ENCODE data around the gene LHFPL2. TPM values are rescaled to one million over a fixed set of nuclear protein-coding genes. Genes with fewer than 3 reads are reported as not detected.

The LHFPL2 gene
- polyA plus RNA-seq, 2 donors = 0.84 to 1.4 TPM

DNA sequence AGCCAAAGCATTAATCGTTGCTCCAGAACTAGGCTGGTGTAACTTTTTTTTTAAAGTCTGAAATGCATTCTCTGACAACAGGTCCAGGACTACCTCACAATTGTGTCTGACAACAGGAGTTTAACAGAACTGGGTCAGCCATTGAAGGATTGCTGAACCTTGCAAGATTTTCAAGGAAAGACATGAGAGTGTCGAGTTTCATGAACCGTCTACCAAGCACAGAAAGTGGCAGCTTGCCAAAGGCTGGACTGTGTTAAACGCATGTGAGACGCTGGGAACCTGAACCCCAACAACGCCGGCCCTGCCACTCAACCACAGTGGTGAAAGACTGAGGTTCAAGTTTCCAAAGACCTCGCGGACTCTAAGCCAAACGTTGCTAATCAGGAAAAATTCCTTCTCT, 79.1 kb downstream of the LHFPL2 start:
- no peaks in the 10 kb centered on the region for H3K9me3 ChIP-seq (ENCODE audit: control insufficient read depth in 2 of 2, insufficient read depth in 1 of 2, low read depth in 1 of 2, low read length in 1 of 2)
- no peaks in the 10 kb centered on the region for H3K27me3 ChIP-seq (ENCODE audit: control insufficient read depth in 1 of 2, insufficient read depth in 2 of 2, low read length in 2 of 2)
- H3K4me1 ChIP-seq (ENCODE audit: control insufficient read depth in 2 of 2, insufficient read depth in 2 of 2, low read length in 1 of 2) = peaks cover 0 to 2% of the 10 kb centered on the region in 2 donors
- H3K4me3 ChIP-seq (ENCODE audit: low read depth in 1 of 2, low read length in 2 of 2) = no peak overlapping the region
- no peak overlapping the region for H3K27ac ChIP-seq (ENCODE audit: low read depth in 2 of 2, low read length in 1 of 2)
- 52 to 55% methylated on average over 10 of the region's 10 CpGs for WGBS, 2 donors
- no peaks in the 10 kb centered on the region for H3K36me3 ChIP-seq (ENCODE audit: control insufficient read depth in 2 of 2, insufficient read depth in 2 of 2, low read length in 1 of 2)

DNA sequence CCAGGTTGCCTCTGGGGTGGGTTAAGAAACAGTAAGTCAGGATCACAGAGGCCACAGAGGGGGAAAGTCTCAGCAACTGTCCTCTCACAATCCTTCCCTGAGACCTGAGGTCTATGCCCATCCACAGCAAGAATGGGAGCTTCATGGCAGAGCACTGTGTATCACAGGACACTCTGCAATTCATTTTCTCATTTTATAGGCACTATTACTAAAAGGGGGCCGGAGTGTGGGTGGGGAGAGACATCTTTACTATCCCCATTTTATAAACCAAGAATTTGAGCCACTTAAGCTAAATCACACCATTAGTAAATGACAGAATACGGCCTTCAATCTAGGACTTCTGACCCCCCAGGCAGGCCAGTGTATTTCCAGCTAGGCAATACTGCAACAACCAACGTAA, 79.9 kb downstream of the LHFPL2 start:
- no peak overlapping the region for H3K4me3 ChIP-seq (ENCODE audit: low read depth in 1 of 2, low read length in 2 of 2)
- no peaks in the 10 kb centered on the region for H3K9me3 ChIP-seq (ENCODE audit: control insufficient read depth in 2 of 2, insufficient read depth in 1 of 2, low read depth in 1 of 2, low read length in 1 of 2)
- WGBS, 2 donors = 88 to 92% methylated on average over 3 of the region's 3 CpGs
- H3K36me3 ChIP-seq (ENCODE audit: control insufficient read depth in 2 of 2, insufficient read depth in 2 of 2, low read length in 1 of 2) = no peaks in the 10 kb centered on the region
- no peaks in the 10 kb centered on the region for H3K27me3 ChIP-seq (ENCODE audit: control insufficient read depth in 1 of 2, insufficient read depth in 2 of 2, low read length in 2 of 2)
- H3K27ac ChIP-seq (ENCODE audit: low read depth in 2 of 2, low read length in 1 of 2) = no peak overlapping the region
- no peaks in the 10 kb centered on the region for H3K4me1 ChIP-seq (ENCODE audit: control insufficient read depth in 2 of 2, insufficient read depth in 2 of 2, low read length in 1 of 2)

DNA sequence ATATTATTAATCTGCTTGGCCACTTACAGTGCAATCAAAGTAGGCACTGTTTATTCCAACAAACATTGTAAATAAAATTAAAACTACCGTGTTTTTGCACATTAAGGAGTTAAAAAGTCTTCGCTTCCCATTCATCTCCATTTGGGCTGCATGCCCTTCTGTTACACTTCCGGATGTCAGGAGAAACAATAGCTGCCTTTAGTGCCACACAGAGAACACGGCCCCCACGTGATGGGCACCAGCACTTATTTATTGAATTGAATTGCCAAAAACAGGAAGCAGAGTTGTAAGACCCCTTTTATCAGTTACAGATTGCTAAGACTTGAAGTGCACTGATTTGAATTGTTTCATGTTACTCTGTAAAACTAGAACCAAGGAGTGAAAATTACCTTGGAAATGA, 80.4 kb downstream of the LHFPL2 start:
- 63% methylated on average over 5 of the region's 5 CpGs for WGBS, 2 donors
- Histone ChIP-seq H3K9me3 (ENCODE audit: control insufficient read depth in 2 of 2, insufficient read depth in 1 of 2, low read depth in 1 of 2, low read length in 1 of 2) (no peaks in the 10 kb centered on the region), H3K27me3 (ENCODE audit: control insufficient read depth in 1 of 2, insufficient read depth in 2 of 2, low read length in 2 of 2) (no peaks in the 10 kb centered on the region), H3K4me1 (ENCODE audit: control insufficient read depth in 2 of 2, insufficient read depth in 2 of 2, low read length in 1 of 2) (no peaks in the 10 kb centered on the region), H3K27ac (ENCODE audit: low read depth in 2 of 2, low read length in 1 of 2) (no peak overlapping the region), H3K4me3 (ENCODE audit: low read depth in 1 of 2, low read length in 2 of 2) (no peak overlapping the region), H3K36me3 (ENCODE audit: control insufficient read depth in 2 of 2, insufficient read depth in 2 of 2, low read length in 1 of 2) (no peaks in the 10 kb centered on the region)

- H3K36me3 ChIP-seq (ENCODE audit: control insufficient read depth in 2 of 2, insufficient read depth in 2 of 2, low read length in 1 of 2) = no peaks in the 10 kb centered on the region
- no peaks in the 10 kb centered on the region for H3K27me3 ChIP-seq (ENCODE audit: control insufficient read depth in 1 of 2, insufficient read depth in 2 of 2, low read length in 2 of 2)
- WGBS, 2 donors = 68 to 69% methylated on average over 3 of the region's 3 CpGs
- H3K4me3 ChIP-seq (ENCODE audit: low read depth in 1 of 2, low read length in 2 of 2) = no peak overlapping the region
- no peaks in the 10 kb centered on the region for H3K4me1 ChIP-seq (ENCODE audit: control insufficient read depth in 2 of 2, insufficient read depth in 2 of 2, low read length in 1 of 2)
- H3K9me3 ChIP-seq (ENCODE audit: control insufficient read depth in 2 of 2, insufficient read depth in 1 of 2, low read depth in 1 of 2, low read length in 1 of 2) = no peaks in the 10 kb centered on the region
- H3K27ac ChIP-seq (ENCODE audit: low read depth in 2 of 2, low read length in 1 of 2) = no peak overlapping the region
These were observed 81.0 kb downstream of the LHFPL2 start for GRCh38 chr5:78567617-78568016.

DNA sequence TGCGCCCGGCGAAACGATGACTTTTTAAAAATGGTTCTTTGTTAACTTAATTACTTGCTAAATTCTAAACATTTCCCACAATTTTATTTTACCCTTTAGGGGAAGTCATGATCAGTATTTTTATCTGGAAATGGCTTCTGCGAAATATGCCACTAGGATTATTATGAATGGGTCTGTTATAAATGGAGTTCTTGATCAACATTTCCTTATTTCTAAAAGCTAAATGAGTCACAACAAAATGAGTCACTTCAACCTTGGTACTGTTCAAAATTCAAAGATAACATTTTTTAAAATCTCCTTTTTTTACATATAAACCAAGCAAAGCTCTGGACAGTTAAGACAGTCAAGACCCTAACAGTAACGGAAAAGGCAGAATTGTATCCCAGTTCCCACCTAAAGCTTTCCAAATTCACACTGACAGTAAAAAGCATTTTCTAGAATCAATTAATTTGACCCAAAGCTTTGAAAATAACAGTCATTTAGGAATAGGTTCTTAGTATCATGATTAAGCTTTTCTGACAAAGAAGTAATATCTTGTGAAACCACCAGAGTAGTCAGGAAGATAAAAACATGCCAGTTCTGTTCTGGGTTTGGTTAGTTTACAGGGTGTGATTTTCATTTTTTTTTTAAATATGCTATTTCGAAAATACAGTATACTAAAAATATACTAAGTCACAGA, 81.7 kb downstream of the LHFPL2 start:
- no peaks in the 10 kb centered on the region for H3K9me3 ChIP-seq (ENCODE audit: control insufficient read depth in 2 of 2, insufficient read depth in 1 of 2, low read depth in 1 of 2, low read length in 1 of 2)
- WGBS, 2 donors = 81 to 88% methylated on average over 7 of the region's 7 CpGs
- H3K27me3 ChIP-seq (ENCODE audit: control insufficient read depth in 1 of 2, insufficient read depth in 2 of 2, low read length in 2 of 2) = no peaks in the 10 kb centered on the region
- H3K4me3 ChIP-seq (ENCODE audit: low read depth in 1 of 2, low read length in 2 of 2) = no peak overlapping the region
- no peak overlapping the region for H3K27ac ChIP-seq (ENCODE audit: low read depth in 2 of 2, low read length in 1 of 2)
- H3K36me3 ChIP-seq (ENCODE audit: control insufficient read depth in 2 of 2, insufficient read depth in 2 of 2, low read length in 1 of 2) = no peaks in the 10 kb centered on the region
- no peaks in the 10 kb centered on the region for H3K4me1 ChIP-seq (ENCODE audit: control insufficient read depth in 2 of 2, insufficient read depth in 2 of 2, low read length in 1 of 2)

DNA sequence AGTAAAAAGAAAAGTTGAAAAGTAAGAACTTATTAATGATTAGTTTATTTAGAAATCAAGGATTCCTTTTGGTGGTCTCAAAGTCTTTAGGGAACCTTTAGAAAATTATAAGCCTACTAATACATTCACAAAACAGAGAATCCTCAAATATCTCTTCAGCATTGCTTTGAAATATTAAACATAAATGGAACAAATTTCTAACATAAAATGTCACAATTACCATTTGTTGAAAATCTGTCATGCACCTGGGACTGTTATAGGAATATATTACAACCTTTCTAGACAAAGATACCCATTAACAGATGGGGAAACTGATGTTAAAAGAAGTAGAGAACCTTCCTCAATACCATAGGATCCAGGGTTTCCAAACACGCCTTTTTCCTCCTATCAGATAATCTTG, 83.2 kb downstream of the LHFPL2 start:
- no peak overlapping the region for H3K27ac ChIP-seq (ENCODE audit: low read depth in 2 of 2, low read length in 1 of 2)
- WGBS, 2 donors = 94 to 100% methylated on average over 1 of the region's 1 CpG
- H3K4me1 ChIP-seq (ENCODE audit: control insufficient read depth in 2 of 2, insufficient read depth in 2 of 2, low read length in 1 of 2) = no peaks in the 10 kb centered on the region
- H3K9me3 ChIP-seq (ENCODE audit: control insufficient read depth in 2 of 2, insufficient read depth in 1 of 2, low read depth in 1 of 2, low read length in 1 of 2) = no peaks in the 10 kb centered on the region
- H3K4me3 ChIP-seq (ENCODE audit: low read depth in 1 of 2, low read length in 2 of 2) = no peak overlapping the region
- no peaks in the 10 kb centered on the region for H3K36me3 ChIP-seq (ENCODE audit: control insufficient read depth in 2 of 2, insufficient read depth in 2 of 2, low read length in 1 of 2)
- H3K27me3 ChIP-seq (ENCODE audit: control insufficient read depth in 1 of 2, insufficient read depth in 2 of 2, low read length in 2 of 2) = no peaks in the 10 kb centered on the region

DNA sequence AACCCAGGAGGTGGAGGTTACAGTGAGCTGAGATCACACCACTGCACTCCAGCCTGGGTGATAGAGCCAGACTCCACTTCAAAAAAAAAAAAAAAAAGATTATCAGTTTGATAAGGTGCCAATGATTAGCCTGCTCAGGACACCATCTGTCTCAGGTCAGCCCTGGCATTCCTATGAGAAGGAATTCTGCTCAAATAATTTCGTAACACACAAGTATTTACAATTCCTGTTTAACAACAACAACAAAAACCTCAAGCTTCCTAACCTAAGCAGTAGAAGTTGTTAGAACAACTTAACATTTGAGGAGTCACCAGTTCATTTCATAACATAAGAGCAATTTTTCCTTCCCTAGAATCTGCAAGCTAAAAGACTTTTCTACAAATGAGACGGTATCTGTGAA, 85.0 kb downstream of the LHFPL2 start:
- Histone ChIP-seq H3K36me3 (ENCODE audit: control insufficient read depth in 2 of 2, insufficient read depth in 2 of 2, low read length in 1 of 2) (no peaks in the 10 kb centered on the region), H3K4me1 (ENCODE audit: control insufficient read depth in 2 of 2, insufficient read depth in 2 of 2, low read length in 1 of 2) (no peaks in the 10 kb centered on the region), H3K9me3 (ENCODE audit: control insufficient read depth in 2 of 2, insufficient read depth in 1 of 2, low read depth in 1 of 2, low read length in 1 of 2) (no peaks in the 10 kb centered on the region), H3K27ac (ENCODE audit: low read depth in 2 of 2, low read length in 1 of 2) (no peak overlapping the region), H3K27me3 (ENCODE audit: control insufficient read depth in 1 of 2, insufficient read depth in 2 of 2, low read length in 2 of 2) (no peaks in the 10 kb centered on the region), H3K4me3 (ENCODE audit: low read depth in 1 of 2, low read length in 2 of 2) (no peak overlapping the region)
- WGBS, 2 donors = 71 to 72% methylated on average over 2 of the region's 2 CpGs

DNA sequence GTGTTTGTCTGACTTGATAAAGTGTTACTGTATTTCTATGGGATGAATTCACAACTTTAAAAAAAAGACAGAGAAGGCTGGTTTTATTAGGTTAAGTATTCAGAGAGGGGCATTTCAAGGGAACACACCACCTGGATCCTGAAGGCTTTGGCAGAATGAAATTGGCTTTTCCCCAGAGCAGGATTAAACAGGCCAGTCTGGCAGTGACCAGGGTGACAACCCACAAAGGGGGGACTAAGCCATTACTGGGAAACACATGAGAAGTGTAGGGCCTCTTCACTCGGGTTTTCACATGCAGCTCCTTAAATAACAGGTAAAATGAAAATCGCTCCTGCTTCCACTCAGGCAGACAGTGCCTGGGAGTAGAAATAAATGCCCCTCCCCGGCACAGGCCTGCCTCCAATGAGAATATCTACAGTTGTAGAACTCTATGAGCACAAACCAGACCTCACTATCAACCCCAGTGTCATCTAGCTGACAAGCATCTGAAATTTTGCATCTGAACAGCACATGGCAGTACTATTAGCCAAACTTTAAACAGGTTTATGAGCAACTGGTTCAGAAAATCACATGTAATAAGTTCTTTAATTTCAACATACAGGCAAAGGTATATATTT, 85.8 kb downstream of the LHFPL2 start:
- 83 to 87% methylated on average over 3 of the region's 3 CpGs for WGBS, 2 donors
- Histone ChIP-seq H3K27me3 (ENCODE audit: control insufficient read depth in 1 of 2, insufficient read depth in 2 of 2, low read length in 2 of 2) (no peaks in the 10 kb centered on the region), H3K4me3 (ENCODE audit: low read depth in 1 of 2, low read length in 2 of 2) (no peak overlapping the region), H3K9me3 (ENCODE audit: control insufficient read depth in 2 of 2, insufficient read depth in 1 of 2, low read depth in 1 of 2, low read length in 1 of 2) (no peaks in the 10 kb centered on the region), H3K27ac (ENCODE audit: low read depth in 2 of 2, low read length in 1 of 2) (no peak overlapping the region), H3K36me3 (ENCODE audit: control insufficient read depth in 2 of 2, insufficient read depth in 2 of 2, low read length in 1 of 2) (no peaks in the 10 kb centered on the region), H3K4me1 (ENCODE audit: control insufficient read depth in 2 of 2, insufficient read depth in 2 of 2, low read length in 1 of 2) (no peaks in the 10 kb centered on the region)

DNA sequence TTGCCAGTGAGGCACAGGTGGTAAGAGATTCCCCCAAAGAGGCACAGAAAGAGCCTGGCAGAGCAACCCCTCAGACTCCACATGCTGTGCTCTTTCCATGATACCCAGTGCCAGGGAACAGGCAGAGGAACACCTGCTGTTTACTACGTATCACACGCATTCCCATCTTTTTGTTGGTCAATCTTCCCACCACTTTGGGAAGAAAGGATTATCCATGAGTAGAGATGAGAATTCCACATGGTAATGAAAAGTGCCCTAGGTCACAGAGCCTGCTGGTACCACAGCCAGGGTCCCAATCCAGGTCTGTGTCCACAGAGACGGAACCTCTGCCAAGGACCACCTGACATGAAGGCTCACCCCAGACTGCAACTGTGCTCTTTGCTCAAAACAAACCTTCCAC, 86.6 kb downstream of the LHFPL2 start:
- H3K4me3 ChIP-seq (ENCODE audit: low read depth in 1 of 2, low read length in 2 of 2) = no peak overlapping the region
- no peaks in the 10 kb centered on the region for H3K27me3 ChIP-seq (ENCODE audit: control insufficient read depth in 1 of 2, insufficient read depth in 2 of 2, low read length in 2 of 2)
- H3K36me3 ChIP-seq (ENCODE audit: control insufficient read depth in 2 of 2, insufficient read depth in 2 of 2, low read length in 1 of 2) = no peaks in the 10 kb centered on the region
- no peaks in the 10 kb centered on the region for H3K4me1 ChIP-seq (ENCODE audit: control insufficient read depth in 2 of 2, insufficient read depth in 2 of 2, low read length in 1 of 2)
- H3K27ac ChIP-seq (ENCODE audit: low read depth in 2 of 2, low read length in 1 of 2) = no peak overlapping the region
- H3K9me3 ChIP-seq (ENCODE audit: control insufficient read depth in 2 of 2, insufficient read depth in 1 of 2, low read depth in 1 of 2, low read length in 1 of 2) = no peaks in the 10 kb centered on the region
- 98 to 100% methylated on average over 3 of the region's 3 CpGs for WGBS, 2 donors

GRCh38 chr5:78561261-78561660, 87.3 kb downstream of the LHFPL2 start:
- Histone ChIP-seq H3K27me3 (ENCODE audit: control insufficient read depth in 1 of 2, insufficient read depth in 2 of 2, low read length in 2 of 2) (no peaks in the 10 kb centered on the region), H3K27ac (ENCODE audit: low read depth in 2 of 2, low read length in 1 of 2) (no peak overlapping the region), H3K4me1 (ENCODE audit: control insufficient read depth in 2 of 2, insufficient read depth in 2 of 2, low read length in 1 of 2) (no peaks in the 10 kb centered on the region), H3K4me3 (ENCODE audit: low read depth in 1 of 2, low read length in 2 of 2) (no peak overlapping the region), H3K9me3 (ENCODE audit: control insufficient read depth in 2 of 2, insufficient read depth in 1 of 2, low read depth in 1 of 2, low read length in 1 of 2) (no peaks in the 10 kb centered on the region), H3K36me3 (ENCODE audit: control insufficient read depth in 2 of 2, insufficient read depth in 2 of 2, low read length in 1 of 2) (no peaks in the 10 kb centered on the region)
- WGBS, 2 donors = 96 to 98% methylated on average over 12 of the region's 12 CpGs

All from esophagus (tissue), 2 donors.